Lung (tissue), 12 donors: Measurements from ENCODE around the gene AKT2. TPM values are rescaled to one million over a fixed set of nuclear protein-coding genes. Genes with fewer than 3 reads are reported as not detected.
A peak's percentile ranks its signal among the peaks of the same experiment; 100 is the strongest.

Experiments
- ATAC-seq: fragments of 200-7000 bp; cut with Tn5 transposase; one replicate; pipeline ENCODE4 v1.9.1; 2020; ENCODE audit warnings: moderate number of reproducible peaks; ENCODE audit not compliant: insufficient read depth, low FRiP score
- DNase-seq, 3 donors: peaks; one replicate each; pipeline ENCODE4 v3.0.0-alpha.2; 2013 to 2017
- H3K27ac ChIP-seq, 2 donors: one replicate each; pipeline ENCODE4 v1.5.1; 2013; ENCODE audit warnings: mild to moderate bottlenecking in 2 of 2, moderate library complexity in 2 of 2, control low read depth in 1 of 2, inconsistent platforms in 1 of 2, low read depth in 1 of 2, low read length in 1 of 2
- H3K27me3 ChIP-seq, 3 donors: one replicate each; pipeline ENCODE4 v1.5.1; 2013; ENCODE audit warnings: low read length in 2 of 3; ENCODE audit not compliant: control insufficient read depth in 3 of 3, insufficient read depth in 3 of 3
- H3K36me3 ChIP-seq, 4 donors: one replicate each; pipeline ENCODE4 v1.5.1; 2013; ENCODE audit warnings: low read length in 4 of 4, mild to moderate bottlenecking in 1 of 4, moderate library complexity in 1 of 4; ENCODE audit not compliant: control insufficient read depth in 4 of 4, insufficient read depth in 4 of 4
- H3K4me1 ChIP-seq, 5 donors: one replicate each; pipeline ENCODE4 v1.5.1; 2013; ENCODE audit warnings: low read length in 5 of 5, mild to moderate bottlenecking in 2 of 5, moderate library complexity in 1 of 5; ENCODE audit not compliant: control insufficient read depth in 5 of 5, insufficient read depth in 5 of 5
- H3K4me3 ChIP-seq: one replicate; pipeline ENCODE4 v1.5.1; 2013; ENCODE audit warnings: mild to moderate bottlenecking, control low read depth, moderate library complexity
- H3K9ac ChIP-seq, 2 donors: one replicate each; pipeline ENCODE4 v1.5.1; 2013; ENCODE audit warnings: low read length in 2 of 2, control low read depth in 1 of 2; ENCODE audit not compliant: insufficient read depth in 1 of 2
- H3K9me3 ChIP-seq, 4 donors: one replicate each; pipeline ENCODE4 v1.5.1; 2013; ENCODE audit warnings: low read length in 3 of 4, mild to moderate bottlenecking in 1 of 4, moderate library complexity in 1 of 4; ENCODE audit not compliant: control insufficient read depth in 4 of 4, insufficient read depth in 3 of 4
- WGBS, 2 donors: extraction: QIAGEN DNeasy Blood & Tissue Kit; methylation state at CpG; one replicate each; pipeline ENCODE4 v1.1.7; 2013; 5-methylcytosine and 5-hydroxymethylcytosine counted together
- polyA plus RNA-seq, 2 donors: library from polyadenylated mRNA; stranded (reverse); fragments of 200-250 nt; gene quantifications; one replicate each; pipeline ENCODE4 v1.2.1, GENCODE V29; 2013
- total RNA-seq, 2 donors: library from RNA; depleted of rRNA in 1 of 2; stranded (reverse); fragments of >200 nt in 1 of 2; gene quantifications; one replicate each; pipeline ENCODE4 v1.2.1, GENCODE V29; 2014 to 2021
- TF ChIP-seq, protein P1 (sequence below): IDR thresholded peaks from 2 replicates; pipeline ENCODE4 v1.5.1; 2012; ENCODE audit warnings: mild to moderate bottlenecking; ENCODE audit errors: control extremely low read depth, extremely low read depth
- donor health status: control.
- donor health status: control.
- donor health status: Bipolar disorder and iron deficiency.
- donor health status: healthy.
- donor health status: DM: yes; HTN: yes; CAD: no.

Gene AKT2
- total and polyA plus RNA-seq, 4 donors: 62.3 to 138 (median 93.1) TPM

DNA sequence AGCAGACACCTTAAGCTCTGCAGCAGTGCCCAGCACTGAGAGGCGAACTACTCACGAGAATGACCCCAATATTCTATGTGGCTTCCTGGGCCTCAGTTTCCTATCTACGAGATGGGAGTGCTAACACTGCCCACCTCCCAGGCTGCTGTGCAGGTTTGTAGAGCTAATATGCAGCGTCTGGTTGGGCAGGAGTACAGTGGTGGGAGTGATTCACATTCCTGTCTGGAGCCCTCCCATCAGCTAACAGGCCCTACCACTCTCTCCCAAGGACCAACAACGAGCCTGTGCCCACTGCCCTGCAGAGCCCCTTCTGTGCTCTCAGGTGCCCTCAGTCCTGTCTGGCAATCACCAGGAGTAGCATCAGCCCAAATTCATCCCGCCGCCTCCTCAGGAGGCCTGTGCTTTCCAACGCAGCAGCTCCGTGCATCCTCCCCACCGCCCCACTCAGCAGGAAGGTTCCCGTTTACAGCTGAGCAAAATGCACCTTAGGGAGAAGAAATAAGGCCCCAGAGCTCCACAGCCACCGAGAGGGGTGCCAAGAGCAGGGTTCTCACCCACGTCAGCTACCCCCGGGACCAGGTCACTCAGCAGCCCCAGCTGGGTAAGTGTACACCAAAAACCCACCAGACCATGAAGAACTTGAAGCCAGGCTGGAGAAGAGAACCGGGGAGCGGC, 6.6 kb downstream of the AKT2 start:
- ATAC-seq (no peak), DNase-seq (no peak)
- peak overlapping the region; percentile 11 to 42 for H3K27ac ChIP-seq
- peaks cover 0 to 7% (median 3%) of the 10 kb centered on the region in 4 donors for H3K36me3 ChIP-seq
- H3K4me1 ChIP-seq: peaks cover 13 to 55% (median 23%) of the 10 kb centered on the region in 5 donors
- no peaks in the 10 kb centered on the region for H3K27me3 ChIP-seq
- H3K9ac ChIP-seq: peak overlapping the region in 1 of 2 donors; percentile 57
- no peaks in the 10 kb centered on the region for H3K9me3 ChIP-seq
- TF ChIP-seq, protein P1, sequence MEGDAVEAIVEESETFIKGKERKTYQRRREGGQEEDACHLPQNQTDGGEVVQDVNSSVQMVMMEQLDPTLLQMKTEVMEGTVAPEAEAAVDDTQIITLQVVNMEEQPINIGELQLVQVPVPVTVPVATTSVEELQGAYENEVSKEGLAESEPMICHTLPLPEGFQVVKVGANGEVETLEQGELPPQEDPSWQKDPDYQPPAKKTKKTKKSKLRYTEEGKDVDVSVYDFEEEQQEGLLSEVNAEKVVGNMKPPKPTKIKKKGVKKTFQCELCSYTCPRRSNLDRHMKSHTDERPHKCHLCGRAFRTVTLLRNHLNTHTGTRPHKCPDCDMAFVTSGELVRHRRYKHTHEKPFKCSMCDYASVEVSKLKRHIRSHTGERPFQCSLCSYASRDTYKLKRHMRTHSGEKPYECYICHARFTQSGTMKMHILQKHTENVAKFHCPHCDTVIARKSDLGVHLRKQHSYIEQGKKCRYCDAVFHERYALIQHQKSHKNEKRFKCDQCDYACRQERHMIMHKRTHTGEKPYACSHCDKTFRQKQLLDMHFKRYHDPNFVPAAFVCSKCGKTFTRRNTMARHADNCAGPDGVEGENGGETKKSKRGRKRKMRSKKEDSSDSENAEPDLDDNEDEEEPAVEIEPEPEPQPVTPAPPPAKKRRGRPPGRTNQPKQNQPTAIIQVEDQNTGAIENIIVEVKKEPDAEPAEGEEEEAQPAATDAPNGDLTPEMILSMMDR: no peak
- 85 to 88% methylated on average over 16 of the region's 16 CpGs for WGBS, 2 donors
- H3K4me3 ChIP-seq: no peak overlapping the region

- DNase-seq: no peak
Observed at GRCh38 chr19:40277356-40278059, 7.6 kb downstream of the AKT2 start.

GRCh38 chr19:40274585-40275544, 10.3 kb downstream of the AKT2 start:
- WGBS, 2 donors: 57 to 68% methylated on average over 28 of the region's 28 CpGs

More at GRCh38 chr19:40277356-40278059, 7.6 kb downstream of the AKT2 start:
- no peak overlapping the region for H3K9ac ChIP-seq
- H3K36me3 ChIP-seq: peaks cover 0 to 7% (median 5%) of the 10 kb centered on the region in 4 donors
- H3K4me1 ChIP-seq: peaks cover 12 to 47% (median 23%) of the 10 kb centered on the region in 5 donors
- no peak overlapping the region for H3K4me3 ChIP-seq
- no peaks in the 10 kb centered on the region for H3K27me3 ChIP-seq
- 86 to 91% methylated on average over 10 of the region's 10 CpGs for WGBS, 2 donors
- TF ChIP-seq, protein P1: no peak
- H3K9me3 ChIP-seq: no peaks in the 10 kb centered on the region
- no peak for ATAC-seq
- H3K27ac ChIP-seq: no peak overlapping the region

More at GRCh38 chr19:40274585-40275544, 10.3 kb downstream of the AKT2 start:
- DNase-seq (no peak), ATAC-seq (no peak)
- TF ChIP-seq, protein P1: no peak
- no peak overlapping the region for H3K9ac ChIP-seq
- no peaks in the 10 kb centered on the region for H3K27me3 ChIP-seq
- H3K27ac ChIP-seq: no peak overlapping the region
- H3K36me3 ChIP-seq: peaks cover 0 to 7% (median 5%) of the 10 kb centered on the region in 4 donors
- no peaks in the 10 kb centered on the region for H3K9me3 ChIP-seq
- H3K4me1 ChIP-seq: peaks cover 9 to 42% (median 22%) of the 10 kb centered on the region in 5 donors
- no peak overlapping the region for H3K4me3 ChIP-seq
